Measurements from ENCODE around the gene ZNF524.

DNA sequence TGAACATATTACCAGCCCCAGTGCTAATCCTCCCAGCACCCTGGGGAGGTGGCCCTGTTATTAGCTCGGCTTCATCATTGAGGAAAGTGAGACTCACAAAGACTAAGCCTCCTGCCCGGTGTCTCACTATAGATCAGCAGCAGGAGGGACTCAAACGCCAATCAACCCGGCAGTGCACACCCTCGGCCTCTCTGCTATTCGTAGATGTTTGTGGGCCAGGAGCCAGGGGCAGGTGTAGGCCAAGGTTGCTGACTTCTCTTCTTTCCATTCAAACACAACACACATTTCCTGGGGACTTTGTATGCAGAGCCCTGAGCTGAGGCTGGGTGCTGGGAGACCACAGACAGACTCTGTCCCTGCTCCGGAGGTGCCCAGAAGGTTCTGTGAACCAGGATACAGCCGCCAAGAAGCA, 45.3 kb upstream of the ZNF524 start:
- TF ChIP-seq POLR2A (IDR thresholded peaks at IDR 0.05) (no peak), CTCF (IDR thresholded peaks at IDR 0.05) (no peak)
